NT2/D1 (cell line): ENCODE measurements around the gene RNFT1.
"Not testable (repeated sequence)": the region's sequence is repeated elsewhere in the genome, so short reads cannot be mapped to it uniquely, and the experiment has no call there.

ENCODE experiments used
- DNase-seq: peaks from one replicate; pipeline ENCODE4 v3.0.0-alpha.2; 2011; ENCODE audit warnings: low read depth, low spot score
- H3K27me3 ChIP-seq: 2 replicates; pipeline ENCODE4 v1.6.0; 2011; ENCODE audit warnings: mild to moderate bottlenecking; ENCODE audit not compliant: insufficient read length, insufficient read depth
- H3K36me3 ChIP-seq: 2 replicates; pipeline ENCODE4 v1.6.1; 2011; ENCODE audit warnings: mild to moderate bottlenecking, low read length, mixed read lengths; ENCODE audit not compliant: insufficient read depth, insufficient read length
- H3K4me1 ChIP-seq: 2 replicates; pipeline ENCODE4 v1.5.1; 2011; ENCODE audit not compliant: insufficient read depth, insufficient read length
- H3K4me3 ChIP-seq: 2 replicates; pipeline ENCODE4 v1.5.1; 2011; ENCODE audit warnings: low read depth; ENCODE audit not compliant: insufficient read length
- H3K9ac ChIP-seq: 2 replicates; pipeline ENCODE4 v1.6.0; 2011; ENCODE audit warnings: low read depth; ENCODE audit not compliant: insufficient read length
- H3K9me3 ChIP-seq: 2 replicates; pipeline ENCODE4 v1.5.1; 2011; ENCODE audit warnings: mild to moderate bottlenecking, low read length; ENCODE audit not compliant: insufficient read depth
- SUZ12 ChIP-seq: IDR thresholded peaks from 2 replicates; pipeline ENCODE4 v1.6.1; 2011; ENCODE audit not compliant: insufficient read length, insufficient read depth; ENCODE audit errors: extremely low read depth
- YY1 ChIP-seq: IDR thresholded peaks from 2 replicates; pipeline ENCODE4 v1.6.1; 2011; ENCODE audit not compliant: insufficient read length, insufficient read depth
- ZNF274 ChIP-seq: IDR thresholded peaks from 2 replicates; pipeline ENCODE4 v1.6.1; 2011; ENCODE audit warnings: mild to moderate bottlenecking, low read depth, low read length

RNFT1 gene

DNA sequence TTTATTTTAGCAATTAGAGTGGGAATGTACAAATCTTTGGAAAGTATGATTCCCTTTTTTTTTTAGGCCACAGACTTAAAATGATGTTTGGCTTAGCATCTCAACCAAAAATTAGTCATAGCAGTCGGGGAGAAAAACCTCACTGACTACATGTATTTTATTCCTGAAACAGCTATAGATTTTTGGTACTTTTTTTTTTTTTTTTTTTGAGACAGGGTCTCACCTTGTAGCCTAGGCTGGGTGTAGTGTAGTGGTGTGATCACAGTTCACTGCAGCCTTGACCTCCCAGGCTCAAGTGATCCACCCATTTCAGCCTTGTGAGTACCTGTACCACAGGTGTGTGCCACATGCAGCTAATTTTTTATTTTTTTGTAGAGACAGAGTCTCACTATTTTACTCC, 23.4 kb downstream of the RNFT1 start:
- Histone ChIP-seq H3K4me3 (no peak overlapping the region), H3K9me3 (no peaks in the 10 kb centered on the region), H3K9ac (no peak overlapping the region), H3K4me1 (no peaks in the 10 kb centered on the region), H3K36me3 (peaks cover 53% of the 10 kb centered on the region), H3K27me3 (no peaks in the 10 kb centered on the region)
- DNase-seq, result no peak
- TF ChIP-seq SUZ12 (no peak), YY1 (no peak), ZNF274 (no peak)

DNA sequence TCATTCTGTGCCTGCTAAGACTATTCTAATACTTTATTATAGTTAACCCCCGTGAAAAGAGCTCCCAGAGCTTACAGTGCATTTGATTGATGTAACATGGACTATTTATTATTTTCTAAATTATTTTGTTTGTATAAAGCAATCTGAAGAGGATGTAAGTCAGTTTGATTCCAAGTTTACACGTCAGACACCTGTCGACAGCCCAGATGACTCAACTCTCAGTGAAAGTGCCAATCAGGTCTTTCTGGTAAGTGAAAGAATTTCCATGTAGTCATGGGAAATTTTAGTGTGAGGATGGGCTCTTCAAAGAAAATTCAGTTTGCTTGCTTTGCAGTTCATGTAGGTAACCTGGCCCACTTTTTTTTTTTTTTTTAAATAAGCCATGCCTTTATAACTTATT, 23.8 kb downstream of the RNFT1 start:
- not testable (repeated sequence) for H3K27me3 ChIP-seq, H3K4me1 ChIP-seq, H3K4me3 ChIP-seq, DNase-seq, H3K9me3 ChIP-seq, H3K9ac ChIP-seq
- H3K36me3 ChIP-seq, result peaks cover 53% of the 10 kb centered on the region

DNA sequence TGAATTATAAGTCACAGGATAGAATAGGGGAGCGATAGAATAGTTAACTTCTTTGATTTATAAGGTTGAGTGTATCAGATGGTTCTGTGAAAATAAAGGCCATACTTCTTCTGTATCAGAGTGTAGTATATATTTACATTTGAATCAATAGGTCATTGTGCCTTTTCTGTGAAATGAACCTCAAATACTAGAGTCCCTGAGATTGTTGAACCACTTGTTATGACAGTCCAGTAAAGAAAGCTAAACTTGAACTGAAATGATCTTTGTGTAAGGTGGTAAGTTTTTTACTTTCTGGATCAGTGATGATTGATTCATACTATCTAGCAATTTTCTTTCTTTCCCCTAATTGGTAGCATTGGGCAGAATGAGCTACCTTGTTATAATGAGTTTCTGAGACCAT, 31.2 kb downstream of the RNFT1 start:
- not testable (repeated sequence) for DNase-seq, H3K4me1 ChIP-seq, H3K9ac ChIP-seq, H3K4me3 ChIP-seq, H3K9me3 ChIP-seq, H3K27me3 ChIP-seq
- peaks cover 58% of the 10 kb centered on the region for H3K36me3 ChIP-seq

DNA sequence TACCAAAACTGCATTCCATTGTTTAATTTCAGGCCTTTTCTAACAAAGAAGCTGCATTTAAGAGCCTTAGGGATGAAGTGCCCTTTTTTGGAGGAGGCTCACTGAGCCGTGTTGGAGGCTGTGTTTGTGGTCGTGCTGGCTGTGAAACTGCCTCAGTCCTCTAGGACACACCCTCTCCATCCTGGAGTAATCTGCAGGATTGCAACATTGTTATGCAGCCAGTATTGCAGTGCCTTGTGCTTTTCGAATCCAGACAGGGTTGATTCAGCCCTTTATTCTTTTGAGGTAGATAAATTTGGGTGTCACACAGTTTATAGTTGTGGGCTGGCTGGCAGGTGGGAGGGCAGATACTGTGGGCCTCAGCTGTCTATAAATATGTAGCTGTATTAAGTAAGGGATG, 33.8 kb downstream of the RNFT1 start:
- DNase-seq, H3K4me3 ChIP-seq, H3K27me3 ChIP-seq, H3K9me3 ChIP-seq, H3K9ac ChIP-seq, H3K4me1 ChIP-seq: not testable (repeated sequence)
- H3K36me3 ChIP-seq, result peaks cover 58% of the 10 kb centered on the region

DNA sequence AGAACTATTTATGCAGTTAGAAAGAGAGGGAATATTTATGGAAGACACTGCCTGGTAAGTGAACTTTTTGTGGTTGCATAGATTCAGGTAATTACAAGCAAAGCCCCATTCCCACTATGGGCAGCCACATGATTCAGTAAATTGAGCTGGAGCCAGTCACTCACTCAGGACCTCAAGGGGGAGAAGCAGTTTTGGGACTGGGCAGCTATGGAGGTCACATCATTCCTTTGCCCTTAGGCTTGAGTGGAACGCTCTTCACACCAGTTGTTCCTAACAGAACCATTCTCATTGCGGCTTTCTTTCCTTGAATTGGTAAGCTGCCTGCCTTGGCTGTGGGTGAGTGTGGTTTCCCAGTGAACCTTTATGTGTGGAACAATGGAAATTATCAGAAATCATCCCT, 34.4 kb downstream of the RNFT1 start:
- not testable (repeated sequence) for DNase-seq, H3K9me3 ChIP-seq, H3K27me3 ChIP-seq, H3K4me1 ChIP-seq, H3K4me3 ChIP-seq, H3K9ac ChIP-seq
- peaks cover 54% of the 10 kb centered on the region for H3K36me3 ChIP-seq

DNA sequence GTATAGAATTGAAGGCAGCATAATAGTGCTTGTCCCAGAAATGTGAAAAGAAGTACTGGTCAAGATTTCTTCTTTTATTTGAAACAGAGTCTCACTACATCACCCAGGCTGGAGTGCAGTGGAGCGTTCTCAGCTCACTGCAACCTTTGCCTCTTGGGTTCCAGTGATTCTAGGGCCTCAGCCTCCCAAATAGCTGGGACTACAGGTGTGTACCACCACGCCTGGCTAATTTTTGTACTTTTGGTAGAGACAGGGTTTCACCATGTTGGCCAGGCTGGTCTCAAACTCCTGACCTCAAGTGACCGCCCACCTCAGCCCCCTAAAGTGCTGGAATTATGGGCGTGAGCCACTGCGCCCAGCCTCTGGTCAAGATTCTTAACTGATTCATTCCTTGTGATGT, 43.9 kb downstream of the RNFT1 start:
- H3K4me1 ChIP-seq, H3K4me3 ChIP-seq, DNase-seq, H3K27me3 ChIP-seq, H3K9me3 ChIP-seq, H3K9ac ChIP-seq: not testable (repeated sequence)
- peaks cover 50% of the 10 kb centered on the region for H3K36me3 ChIP-seq

DNA sequence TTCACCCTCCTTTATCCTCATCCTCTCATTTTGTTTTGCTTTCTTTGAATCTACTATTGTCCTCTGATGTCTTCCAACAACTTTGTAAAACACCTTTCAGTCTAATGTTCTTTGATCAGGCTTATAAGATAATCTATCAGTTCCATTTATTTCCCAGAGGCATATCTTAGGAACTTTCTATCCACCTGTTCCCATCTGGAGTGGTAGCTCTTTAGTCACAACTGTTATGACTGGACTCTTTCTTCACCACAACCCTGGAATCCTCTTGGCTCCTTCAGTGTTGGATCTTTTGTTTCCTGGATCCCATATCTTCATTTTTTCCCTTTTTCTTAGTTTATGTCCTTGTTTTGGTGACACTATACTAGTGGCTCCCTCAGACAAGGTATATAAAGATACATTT, 48.1 kb downstream of the RNFT1 start:
- H3K9ac ChIP-seq, result no peak overlapping the region
- no peak for DNase-seq
- TF ChIP-seq YY1, result no peak
- H3K36me3 ChIP-seq, result peaks cover 72% of the 10 kb centered on the region
- no peaks in the 10 kb centered on the region for H3K4me1 ChIP-seq
- H3K4me3 ChIP-seq, result no peak overlapping the region
- no peaks in the 10 kb centered on the region for H3K27me3 ChIP-seq
- no peaks in the 10 kb centered on the region for H3K9me3 ChIP-seq

DNA sequence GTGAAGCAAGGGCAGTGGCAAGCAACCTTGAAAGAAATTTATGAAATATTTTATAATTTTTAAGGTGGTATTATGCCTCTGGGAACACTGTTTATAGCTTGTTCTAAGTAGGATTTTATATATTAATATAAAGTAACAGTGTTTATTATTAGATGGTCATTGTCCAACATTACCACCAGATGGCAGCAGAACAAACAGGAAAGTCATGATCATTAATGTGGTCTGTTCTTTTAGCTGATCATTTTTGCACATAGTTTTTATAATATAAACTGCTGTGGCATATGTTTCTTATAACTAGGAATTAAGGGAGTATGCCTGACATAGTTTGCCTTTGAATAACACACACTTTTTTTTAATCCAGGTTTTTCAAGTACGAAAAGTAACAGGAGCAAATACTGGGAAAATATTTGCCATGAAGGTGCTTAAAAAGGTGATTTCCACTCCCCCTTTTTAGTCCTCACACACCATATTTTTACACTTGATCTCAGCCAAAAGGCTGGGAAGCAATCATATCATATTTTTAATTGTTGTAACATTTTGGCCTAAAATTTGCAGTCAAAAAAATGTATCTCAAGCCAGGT, 50.2 kb downstream of the RNFT1 start:
- TF ChIP-seq ZNF274 (no peak), SUZ12 (no peak), YY1 (no peak)
- H3K9me3 ChIP-seq, result no peaks in the 10 kb centered on the region
- DNase-seq, result peak; percentile 6

More for the DNA sequence above, 50.2 kb downstream of the RNFT1 start:
- Histone ChIP-seq H3K4me1 (no peaks in the 10 kb centered on the region), H3K9ac (no peak overlapping the region), H3K36me3 (peaks cover 59% of the 10 kb centered on the region), H3K4me3 (no peak overlapping the region), H3K27me3 (no peaks in the 10 kb centered on the region)
